Ovary (tissue), 3 donors: Measurements from ENCODE around the gene CHD2.

Source experiments
- POLR2A ChIP-seq: fragments of 450-650 bp; IDR thresholded peaks from one replicate; pipeline ENCODE4 v1.6.1; 2017; ENCODE audit warnings: antibody characterized with exemption, mild to moderate bottlenecking, moderate library complexity
- TF ChIP-seq, protein P1 (sequence below), 3 donors: fragments of 450-650 bp in 2 of 3; fragments of 200-600 bp in 1 of 3; IDR thresholded peaks; one replicate each; pipeline versions ENCODE4 v1.5.1 to v1.8.0; 2016 to 2022; ENCODE audit warnings: antibody characterized with exemption in 3 of 3, mild to moderate bottlenecking in 1 of 3
- donor health status: DM: no; HTN: no; CAD: no.

GRCh38 chr15:93043621-93044300 lies 143.6 kb downstream of the CHD2 start:
- TF ChIP-seq, protein P1, sequence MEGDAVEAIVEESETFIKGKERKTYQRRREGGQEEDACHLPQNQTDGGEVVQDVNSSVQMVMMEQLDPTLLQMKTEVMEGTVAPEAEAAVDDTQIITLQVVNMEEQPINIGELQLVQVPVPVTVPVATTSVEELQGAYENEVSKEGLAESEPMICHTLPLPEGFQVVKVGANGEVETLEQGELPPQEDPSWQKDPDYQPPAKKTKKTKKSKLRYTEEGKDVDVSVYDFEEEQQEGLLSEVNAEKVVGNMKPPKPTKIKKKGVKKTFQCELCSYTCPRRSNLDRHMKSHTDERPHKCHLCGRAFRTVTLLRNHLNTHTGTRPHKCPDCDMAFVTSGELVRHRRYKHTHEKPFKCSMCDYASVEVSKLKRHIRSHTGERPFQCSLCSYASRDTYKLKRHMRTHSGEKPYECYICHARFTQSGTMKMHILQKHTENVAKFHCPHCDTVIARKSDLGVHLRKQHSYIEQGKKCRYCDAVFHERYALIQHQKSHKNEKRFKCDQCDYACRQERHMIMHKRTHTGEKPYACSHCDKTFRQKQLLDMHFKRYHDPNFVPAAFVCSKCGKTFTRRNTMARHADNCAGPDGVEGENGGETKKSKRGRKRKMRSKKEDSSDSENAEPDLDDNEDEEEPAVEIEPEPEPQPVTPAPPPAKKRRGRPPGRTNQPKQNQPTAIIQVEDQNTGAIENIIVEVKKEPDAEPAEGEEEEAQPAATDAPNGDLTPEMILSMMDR (IDR thresholded peaks at IDR 0.05) = no peak
- no peak for TF ChIP-seq POLR2A
